OCI-LY7 (cell line): ENCODE data around the gene FSD1L.

Experiments used
- EZH2phosphoT487 ChIP-seq: fragments of 200-600 bp; sonication (generic); IDR thresholded peaks from 2 replicates; pipeline ENCODE4 v1.6.1; 2018; ENCODE audit warnings: low read depth, borderline replicate concordance, mild to moderate bottlenecking, mixed run types, antibody characterized with exemption, low read length, moderate library complexity, mixed read lengths
- TF ChIP-seq, protein P1 (sequence below): fragments of 200-600 bp; sonication (generic); conservative IDR thresholded peaks from 2 replicates; pipeline ENCODE4 v1.5.1; 2014; ENCODE audit warnings: mild to moderate bottlenecking, antibody characterized with exemption, low read length, moderate library complexity, mixed read lengths

DNA sequence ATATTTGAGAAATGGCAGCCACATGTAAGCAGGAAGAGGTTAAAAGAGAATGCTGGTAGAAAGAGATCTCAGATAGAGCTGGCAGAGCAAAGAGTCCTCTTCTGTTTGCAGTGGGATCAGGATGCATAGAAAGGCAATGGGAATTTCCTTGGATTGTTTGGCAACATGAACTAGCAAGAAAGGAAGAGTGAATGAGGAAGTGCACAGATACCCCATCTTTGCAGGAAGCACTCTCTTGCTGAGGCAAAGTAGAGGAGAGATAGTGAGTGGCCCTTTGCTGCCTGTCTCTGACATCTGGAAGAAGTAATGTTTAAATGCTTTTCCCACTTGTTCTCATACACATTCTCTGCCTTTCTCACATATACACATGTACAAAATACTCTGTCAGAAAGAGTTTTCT, 124.6 kb downstream of the FSD1L start:
- TF ChIP-seq, protein P1, sequence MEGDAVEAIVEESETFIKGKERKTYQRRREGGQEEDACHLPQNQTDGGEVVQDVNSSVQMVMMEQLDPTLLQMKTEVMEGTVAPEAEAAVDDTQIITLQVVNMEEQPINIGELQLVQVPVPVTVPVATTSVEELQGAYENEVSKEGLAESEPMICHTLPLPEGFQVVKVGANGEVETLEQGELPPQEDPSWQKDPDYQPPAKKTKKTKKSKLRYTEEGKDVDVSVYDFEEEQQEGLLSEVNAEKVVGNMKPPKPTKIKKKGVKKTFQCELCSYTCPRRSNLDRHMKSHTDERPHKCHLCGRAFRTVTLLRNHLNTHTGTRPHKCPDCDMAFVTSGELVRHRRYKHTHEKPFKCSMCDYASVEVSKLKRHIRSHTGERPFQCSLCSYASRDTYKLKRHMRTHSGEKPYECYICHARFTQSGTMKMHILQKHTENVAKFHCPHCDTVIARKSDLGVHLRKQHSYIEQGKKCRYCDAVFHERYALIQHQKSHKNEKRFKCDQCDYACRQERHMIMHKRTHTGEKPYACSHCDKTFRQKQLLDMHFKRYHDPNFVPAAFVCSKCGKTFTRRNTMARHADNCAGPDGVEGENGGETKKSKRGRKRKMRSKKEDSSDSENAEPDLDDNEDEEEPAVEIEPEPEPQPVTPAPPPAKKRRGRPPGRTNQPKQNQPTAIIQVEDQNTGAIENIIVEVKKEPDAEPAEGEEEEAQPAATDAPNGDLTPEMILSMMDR: no peak
- TF ChIP-seq EZH2phosphoT487: no peak
